Measurements from ENCODE around the gene CHCHD6. TPM values are rescaled to one million over a fixed set of nuclear protein-coding genes. Genes with fewer than 3 reads are reported as not detected.
"Not testable (repeated sequence)": the region's sequence is repeated elsewhere in the genome, so short reads cannot be mapped to it uniquely, and the experiment has no call there.

The CHCHD6 gene
- total and polyA plus RNA-seq, 4 donors: 2.0 to 5.1 (median 3.9) TPM

DNA sequence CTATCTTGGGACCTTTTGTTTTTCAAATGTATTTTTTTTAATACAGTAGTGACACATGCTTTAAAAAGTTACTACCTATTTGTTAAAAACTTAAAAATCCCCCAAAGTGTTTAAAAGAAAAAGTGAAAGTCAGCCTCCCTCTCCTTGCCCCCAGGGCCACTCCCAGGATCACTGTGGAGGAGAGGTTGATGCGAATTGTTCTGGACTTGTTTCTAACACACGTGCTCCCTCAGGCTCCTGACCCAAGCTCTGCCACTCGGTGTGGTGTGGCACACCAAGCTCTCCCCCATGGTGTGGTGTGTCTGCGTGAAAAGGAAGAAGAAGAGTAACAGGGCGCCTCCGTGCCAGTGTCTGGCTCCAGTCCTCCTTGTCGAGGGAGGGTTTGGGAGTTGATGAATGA is 93.5 kb downstream of the CHCHD6 start:
- Histone ChIP-seq H3K4me3 (ENCODE audit: low read depth in 1 of 3, low read length in 3 of 3) (no peak overlapping the region), H3K4me1 (ENCODE audit: control insufficient read depth in 4 of 4, insufficient read depth in 4 of 4, low read length in 3 of 4) (no peaks in the 10 kb centered on the region), H3K27me3 (ENCODE audit: control insufficient read depth in 4 of 4, insufficient read depth in 4 of 4, low read length in 3 of 4) (no peaks in the 10 kb centered on the region), H3K9ac (ENCODE audit: low read depth in 1 of 2, low read length in 2 of 2) (no peak overlapping the region), H3K9me3 (ENCODE audit: control insufficient read depth in 4 of 4, low read length in 3 of 4) (peaks cover 0 to 8% (median 2%) of the 10 kb centered on the region in 4 donors), H3K36me3 (ENCODE audit: control insufficient read depth in 4 of 4, insufficient read depth in 3 of 4, low read depth in 1 of 4, low read length in 3 of 4) (no peaks in the 10 kb centered on the region), H3K27ac (ENCODE audit: low read depth in 1 of 2, low read length in 2 of 2) (no peak overlapping the region)
- TF ChIP-seq RAD21 (IDR thresholded peaks at IDR 0.05): no peak
- no peak for TF ChIP-seq JUND (IDR thresholded peaks at IDR 0.05)
- TF ChIP-seq FOXA1 (IDR thresholded peaks at IDR 0.05): no peak
- TF ChIP-seq HNF4G (IDR thresholded peaks at IDR 0.05): no peak
- no peak for TF ChIP-seq RXRA (IDR thresholded peaks at IDR 0.05)
- 92% methylated on average over 7 of the region's 7 CpGs for WGBS
- DNase-seq (ENCODE audit: low spot score): no peak

DNA sequence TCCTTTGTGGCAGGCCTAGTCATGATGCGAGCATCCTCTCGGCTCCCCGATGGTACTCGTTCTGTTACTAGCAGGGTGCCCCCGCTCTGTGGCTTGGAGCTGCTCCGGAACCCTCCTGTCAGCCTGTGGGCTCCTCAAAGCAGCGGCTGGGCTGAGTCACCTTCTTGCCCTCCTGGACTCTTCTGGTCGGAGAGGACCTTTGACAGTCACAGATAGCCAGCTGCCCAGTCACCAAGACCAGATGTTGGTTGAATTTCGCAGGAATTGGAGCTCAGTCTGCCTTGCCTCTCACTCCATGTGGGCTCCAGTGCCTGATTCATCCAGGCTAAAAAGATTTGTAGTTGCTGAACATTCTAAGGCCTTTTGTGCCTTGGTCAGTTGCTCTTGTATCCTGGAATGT is 94.5 kb downstream of the CHCHD6 start:
- Histone ChIP-seq H3K9me3 (ENCODE audit: control insufficient read depth in 4 of 4, low read length in 3 of 4) (peaks cover 0 to 3% (median 1%) of the 10 kb centered on the region in 4 donors), H3K27me3 (ENCODE audit: control insufficient read depth in 4 of 4, insufficient read depth in 4 of 4, low read length in 3 of 4) (no peaks in the 10 kb centered on the region), H3K4me3 (ENCODE audit: low read depth in 1 of 3, low read length in 3 of 3) (no peak overlapping the region), H3K4me1 (ENCODE audit: control insufficient read depth in 4 of 4, insufficient read depth in 4 of 4, low read length in 3 of 4) (no peaks in the 10 kb centered on the region), H3K27ac (ENCODE audit: low read depth in 1 of 2, low read length in 2 of 2) (no peak overlapping the region), H3K9ac (ENCODE audit: low read depth in 1 of 2, low read length in 2 of 2) (no peak overlapping the region), H3K36me3 (ENCODE audit: control insufficient read depth in 4 of 4, insufficient read depth in 3 of 4, low read depth in 1 of 4, low read length in 3 of 4) (no peaks in the 10 kb centered on the region)
- WGBS: 96% methylated on average over 9 of the region's 9 CpGs
- TF ChIP-seq HNF4A (conservative IDR thresholded peaks at IDR 0.05) (no peak), EGR1 (IDR thresholded peaks at IDR 0.05; ENCODE audit: low read depth in 2 of 2) (no peak), NR2F2 (IDR thresholded peaks at IDR 0.05) (no peak)
- no peak for DNase-seq (ENCODE audit: low spot score)

DNA sequence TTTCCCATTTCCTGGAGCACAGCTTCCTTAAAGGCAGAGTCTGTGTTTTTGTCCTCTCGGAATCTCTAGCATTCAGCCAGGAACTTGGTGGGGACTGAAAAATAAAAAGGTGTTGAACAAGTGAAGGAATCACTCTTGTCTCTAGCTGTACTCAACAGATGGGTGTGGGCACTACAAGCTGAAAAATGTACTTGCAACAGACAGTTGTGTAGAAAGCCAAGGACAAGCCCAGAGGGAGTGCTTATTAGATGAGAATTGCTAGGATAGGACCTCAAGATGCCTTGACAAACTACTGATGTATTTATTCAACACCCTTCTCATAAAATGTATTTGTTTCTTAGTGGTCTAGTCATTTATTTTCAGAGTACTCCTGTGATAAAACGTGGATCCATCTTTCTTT is 95.1 kb downstream of the CHCHD6 start:
- WGBS: 92% methylated on average over 2 of the region's 2 CpGs
- Histone ChIP-seq H3K4me1 (ENCODE audit: control insufficient read depth in 4 of 4, insufficient read depth in 4 of 4, low read length in 3 of 4) (no peaks in the 10 kb centered on the region), H3K27ac (ENCODE audit: low read depth in 1 of 2, low read length in 2 of 2) (no peak overlapping the region), H3K4me3 (ENCODE audit: low read depth in 1 of 3, low read length in 3 of 3) (no peak overlapping the region), H3K9ac (ENCODE audit: low read depth in 1 of 2, low read length in 2 of 2) (no peak overlapping the region), H3K27me3 (ENCODE audit: control insufficient read depth in 4 of 4, insufficient read depth in 4 of 4, low read length in 3 of 4) (no peaks in the 10 kb centered on the region), H3K9me3 (ENCODE audit: control insufficient read depth in 4 of 4, low read length in 3 of 4) (peaks cover 0 to 3% (median 1%) of the 10 kb centered on the region in 4 donors), H3K36me3 (ENCODE audit: control insufficient read depth in 4 of 4, insufficient read depth in 3 of 4, low read depth in 1 of 4, low read length in 3 of 4) (no peaks in the 10 kb centered on the region)
- no peak for TF ChIP-seq JUND (IDR thresholded peaks at IDR 0.05)
- no peak for TF ChIP-seq FOXA1 (IDR thresholded peaks at IDR 0.05)
- TF ChIP-seq, protein P1, sequence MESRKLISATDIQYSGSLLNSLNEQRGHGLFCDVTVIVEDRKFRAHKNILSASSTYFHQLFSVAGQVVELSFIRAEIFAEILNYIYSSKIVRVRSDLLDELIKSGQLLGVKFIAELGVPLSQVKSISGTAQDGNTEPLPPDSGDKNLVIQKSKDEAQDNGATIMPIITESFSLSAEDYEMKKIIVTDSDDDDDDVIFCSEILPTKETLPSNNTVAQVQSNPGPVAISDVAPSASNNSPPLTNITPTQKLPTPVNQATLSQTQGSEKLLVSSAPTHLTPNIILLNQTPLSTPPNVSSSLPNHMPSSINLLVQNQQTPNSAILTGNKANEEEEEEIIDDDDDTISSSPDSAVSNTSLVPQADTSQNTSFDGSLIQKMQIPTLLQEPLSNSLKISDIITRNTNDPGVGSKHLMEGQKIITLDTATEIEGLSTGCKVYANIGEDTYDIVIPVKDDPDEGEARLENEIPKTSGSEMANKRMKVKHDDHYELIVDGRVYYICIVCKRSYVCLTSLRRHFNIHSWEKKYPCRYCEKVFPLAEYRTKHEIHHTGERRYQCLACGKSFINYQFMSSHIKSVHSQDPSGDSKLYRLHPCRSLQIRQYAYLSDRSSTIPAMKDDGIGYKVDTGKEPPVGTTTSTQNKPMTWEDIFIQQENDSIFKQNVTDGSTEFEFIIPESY (IDR thresholded peaks at IDR 0.05): no peak
- TF ChIP-seq, protein P2, sequence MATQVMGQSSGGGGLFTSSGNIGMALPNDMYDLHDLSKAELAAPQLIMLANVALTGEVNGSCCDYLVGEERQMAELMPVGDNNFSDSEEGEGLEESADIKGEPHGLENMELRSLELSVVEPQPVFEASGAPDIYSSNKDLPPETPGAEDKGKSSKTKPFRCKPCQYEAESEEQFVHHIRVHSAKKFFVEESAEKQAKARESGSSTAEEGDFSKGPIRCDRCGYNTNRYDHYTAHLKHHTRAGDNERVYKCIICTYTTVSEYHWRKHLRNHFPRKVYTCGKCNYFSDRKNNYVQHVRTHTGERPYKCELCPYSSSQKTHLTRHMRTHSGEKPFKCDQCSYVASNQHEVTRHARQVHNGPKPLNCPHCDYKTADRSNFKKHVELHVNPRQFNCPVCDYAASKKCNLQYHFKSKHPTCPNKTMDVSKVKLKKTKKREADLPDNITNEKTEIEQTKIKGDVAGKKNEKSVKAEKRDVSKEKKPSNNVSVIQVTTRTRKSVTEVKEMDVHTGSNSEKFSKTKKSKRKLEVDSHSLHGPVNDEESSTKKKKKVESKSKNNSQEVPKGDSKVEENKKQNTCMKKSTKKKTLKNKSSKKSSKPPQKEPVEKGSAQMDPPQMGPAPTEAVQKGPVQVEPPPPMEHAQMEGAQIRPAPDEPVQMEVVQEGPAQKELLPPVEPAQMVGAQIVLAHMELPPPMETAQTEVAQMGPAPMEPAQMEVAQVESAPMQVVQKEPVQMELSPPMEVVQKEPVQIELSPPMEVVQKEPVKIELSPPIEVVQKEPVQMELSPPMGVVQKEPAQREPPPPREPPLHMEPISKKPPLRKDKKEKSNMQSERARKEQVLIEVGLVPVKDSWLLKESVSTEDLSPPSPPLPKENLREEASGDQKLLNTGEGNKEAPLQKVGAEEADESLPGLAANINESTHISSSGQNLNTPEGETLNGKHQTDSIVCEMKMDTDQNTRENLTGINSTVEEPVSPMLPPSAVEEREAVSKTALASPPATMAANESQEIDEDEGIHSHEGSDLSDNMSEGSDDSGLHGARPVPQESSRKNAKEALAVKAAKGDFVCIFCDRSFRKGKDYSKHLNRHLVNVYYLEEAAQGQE (IDR thresholded peaks at IDR 0.05): no peak
- no peak for TF ChIP-seq HNF4G (IDR thresholded peaks at IDR 0.05)
- TF ChIP-seq RXRA (IDR thresholded peaks at IDR 0.05): no peak
- TF ChIP-seq EGR1 (IDR thresholded peaks at IDR 0.05; ENCODE audit: low read depth in 2 of 2): no peak
- no peak for TF ChIP-seq RAD21 (IDR thresholded peaks at IDR 0.05)
- no peak for TF ChIP-seq GABPA (IDR thresholded peaks at IDR 0.05 in 1 of 2, conservative IDR thresholded peaks at IDR 0.05 in 1 of 2)
- TF ChIP-seq NR2F2 (IDR thresholded peaks at IDR 0.05): no peak
- no peak for TF ChIP-seq YY1 (IDR thresholded peaks at IDR 0.05)
- no peak for TF ChIP-seq MAX (IDR thresholded peaks at IDR 0.05)
- TF ChIP-seq ATF3 (IDR thresholded peaks at IDR 0.05): no peak
- TF ChIP-seq HNF4A (conservative IDR thresholded peaks at IDR 0.05): no peak
- TF ChIP-seq TAF1 (conservative IDR thresholded peaks at IDR 0.05): no peak
- no peak for TF ChIP-seq SP1 (IDR thresholded peaks at IDR 0.05)
- TF ChIP-seq FOXA2 (IDR thresholded peaks at IDR 0.05): no peak
- no peak for TF ChIP-seq CTCF (IDR thresholded peaks at IDR 0.05; ENCODE audit: low read depth, low read length, missing input control)
- no peak for DNase-seq (ENCODE audit: low spot score)

- WGBS: 98% methylated on average over 11 of the region's 11 CpGs
- DNase-seq (ENCODE audit: low spot score): not testable (repeated sequence)
Observed at GRCh38 chr3:126801312-126801711, 97.3 kb downstream of the CHCHD6 start.

More at GRCh38 chr3:126801312-126801711, 97.3 kb downstream of the CHCHD6 start:
- H3K9me3 ChIP-seq (ENCODE audit: control insufficient read depth in 4 of 4, low read length in 3 of 4); H3K27ac ChIP-seq (ENCODE audit: low read depth in 1 of 2, low read length in 2 of 2); H3K4me1 ChIP-seq (ENCODE audit: control insufficient read depth in 4 of 4, insufficient read depth in 4 of 4, low read length in 3 of 4); H3K27me3 ChIP-seq (ENCODE audit: control insufficient read depth in 4 of 4, insufficient read depth in 4 of 4, low read length in 3 of 4); H3K9ac ChIP-seq (ENCODE audit: low read depth in 1 of 2, low read length in 2 of 2); H3K4me3 ChIP-seq (ENCODE audit: low read depth in 1 of 3, low read length in 3 of 3); H3K36me3 ChIP-seq (ENCODE audit: control insufficient read depth in 4 of 4, insufficient read depth in 3 of 4, low read depth in 1 of 4, low read length in 3 of 4): not testable (repeated sequence)

Data from liver (tissue), 9 donors.